HL-60 (cell line): Measurements from ENCODE around the gene CTSD.

Source experiments
- CTCF ChIP-seq: IDR thresholded peaks from one replicate; pipeline ENCODE4 v1.5.1; 2011; ENCODE audit warnings: low read length, control low read depth, inconsistent platforms; ENCODE audit not compliant: insufficient read depth
- GABPA ChIP-seq: IDR thresholded peaks from 2 replicates; pipeline ENCODE4 v1.6.1; 2012; ENCODE audit warnings: low read depth
- POLR2AphosphoS5 ChIP-seq: IDR thresholded peaks from 2 replicates; pipeline ENCODE4 v1.6.1; 2012; ENCODE audit warnings: low read depth
- SPI1 ChIP-seq: IDR thresholded peaks from 2 replicates; pipeline ENCODE4 v1.6.1; 2012; ENCODE audit warnings: low read depth, mild to moderate bottlenecking, borderline replicate concordance
- TF ChIP-seq, protein P1 (sequence below): IDR thresholded peaks from 2 replicates; pipeline ENCODE4 v1.6.1; 2012; ENCODE audit warnings: low read depth; ENCODE audit not compliant: insufficient replicate concordance

DNA sequence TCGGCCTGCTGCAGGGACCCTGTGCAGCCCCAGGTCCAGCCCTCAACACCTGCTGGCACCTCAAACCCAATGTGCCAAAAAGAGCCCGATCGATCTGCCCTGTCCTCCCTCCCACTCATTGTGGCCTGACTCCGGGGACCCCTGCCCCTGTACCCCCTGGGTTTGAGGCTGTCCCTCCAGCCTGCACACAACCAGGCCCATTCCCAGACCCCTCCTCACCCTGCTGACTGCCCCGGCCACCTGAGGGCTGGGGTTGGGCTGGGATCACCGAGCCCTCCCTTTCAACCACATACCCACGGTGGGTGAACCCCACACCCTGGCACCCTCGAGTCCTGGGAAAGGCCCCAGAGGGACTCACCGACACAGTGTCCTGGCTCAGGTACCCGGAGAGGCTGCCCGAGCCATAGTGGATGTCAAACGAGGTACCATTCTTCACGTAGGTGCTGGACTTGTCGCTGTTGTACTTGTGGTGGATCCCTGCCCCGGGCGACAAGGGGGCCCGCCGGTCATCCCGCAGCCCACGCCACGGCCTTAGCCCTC is 5.0 kb downstream of the CTSD start:
- TF ChIP-seq CTCF (no peak), POLR2AphosphoS5 (no peak), GABPA (no peak), SPI1 (no peak)
- TF ChIP-seq, protein P1, sequence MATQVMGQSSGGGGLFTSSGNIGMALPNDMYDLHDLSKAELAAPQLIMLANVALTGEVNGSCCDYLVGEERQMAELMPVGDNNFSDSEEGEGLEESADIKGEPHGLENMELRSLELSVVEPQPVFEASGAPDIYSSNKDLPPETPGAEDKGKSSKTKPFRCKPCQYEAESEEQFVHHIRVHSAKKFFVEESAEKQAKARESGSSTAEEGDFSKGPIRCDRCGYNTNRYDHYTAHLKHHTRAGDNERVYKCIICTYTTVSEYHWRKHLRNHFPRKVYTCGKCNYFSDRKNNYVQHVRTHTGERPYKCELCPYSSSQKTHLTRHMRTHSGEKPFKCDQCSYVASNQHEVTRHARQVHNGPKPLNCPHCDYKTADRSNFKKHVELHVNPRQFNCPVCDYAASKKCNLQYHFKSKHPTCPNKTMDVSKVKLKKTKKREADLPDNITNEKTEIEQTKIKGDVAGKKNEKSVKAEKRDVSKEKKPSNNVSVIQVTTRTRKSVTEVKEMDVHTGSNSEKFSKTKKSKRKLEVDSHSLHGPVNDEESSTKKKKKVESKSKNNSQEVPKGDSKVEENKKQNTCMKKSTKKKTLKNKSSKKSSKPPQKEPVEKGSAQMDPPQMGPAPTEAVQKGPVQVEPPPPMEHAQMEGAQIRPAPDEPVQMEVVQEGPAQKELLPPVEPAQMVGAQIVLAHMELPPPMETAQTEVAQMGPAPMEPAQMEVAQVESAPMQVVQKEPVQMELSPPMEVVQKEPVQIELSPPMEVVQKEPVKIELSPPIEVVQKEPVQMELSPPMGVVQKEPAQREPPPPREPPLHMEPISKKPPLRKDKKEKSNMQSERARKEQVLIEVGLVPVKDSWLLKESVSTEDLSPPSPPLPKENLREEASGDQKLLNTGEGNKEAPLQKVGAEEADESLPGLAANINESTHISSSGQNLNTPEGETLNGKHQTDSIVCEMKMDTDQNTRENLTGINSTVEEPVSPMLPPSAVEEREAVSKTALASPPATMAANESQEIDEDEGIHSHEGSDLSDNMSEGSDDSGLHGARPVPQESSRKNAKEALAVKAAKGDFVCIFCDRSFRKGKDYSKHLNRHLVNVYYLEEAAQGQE, result no peak
